MM.1S (cell line): ENCODE data around the gene ZMYND15.

Experiments used
- CTCF ChIP-seq: fragments of 300-600 bp; sonication (generic); IDR thresholded peaks from 2 replicates; pipeline ENCODE4 v1.5.1; 2016; ENCODE audit warnings: antibody characterized with exemption, low read length, mixed read lengths
- EZH2 ChIP-seq: fragments of 300-600 bp; sonication (generic); optimal IDR thresholded peaks from 2 replicates; pipeline ENCODE3; 2017; ENCODE audit warnings: low read depth, mild to moderate bottlenecking, antibody characterized with exemption, low read length, mixed read lengths
- EZH2phosphoT487 ChIP-seq: fragments of 300-600 bp; sonication (generic); IDR thresholded peaks from 2 replicates; pipeline ENCODE4 v1.6.1; 2018; ENCODE audit warnings: antibody characterized with exemption, low read length

DNA sequence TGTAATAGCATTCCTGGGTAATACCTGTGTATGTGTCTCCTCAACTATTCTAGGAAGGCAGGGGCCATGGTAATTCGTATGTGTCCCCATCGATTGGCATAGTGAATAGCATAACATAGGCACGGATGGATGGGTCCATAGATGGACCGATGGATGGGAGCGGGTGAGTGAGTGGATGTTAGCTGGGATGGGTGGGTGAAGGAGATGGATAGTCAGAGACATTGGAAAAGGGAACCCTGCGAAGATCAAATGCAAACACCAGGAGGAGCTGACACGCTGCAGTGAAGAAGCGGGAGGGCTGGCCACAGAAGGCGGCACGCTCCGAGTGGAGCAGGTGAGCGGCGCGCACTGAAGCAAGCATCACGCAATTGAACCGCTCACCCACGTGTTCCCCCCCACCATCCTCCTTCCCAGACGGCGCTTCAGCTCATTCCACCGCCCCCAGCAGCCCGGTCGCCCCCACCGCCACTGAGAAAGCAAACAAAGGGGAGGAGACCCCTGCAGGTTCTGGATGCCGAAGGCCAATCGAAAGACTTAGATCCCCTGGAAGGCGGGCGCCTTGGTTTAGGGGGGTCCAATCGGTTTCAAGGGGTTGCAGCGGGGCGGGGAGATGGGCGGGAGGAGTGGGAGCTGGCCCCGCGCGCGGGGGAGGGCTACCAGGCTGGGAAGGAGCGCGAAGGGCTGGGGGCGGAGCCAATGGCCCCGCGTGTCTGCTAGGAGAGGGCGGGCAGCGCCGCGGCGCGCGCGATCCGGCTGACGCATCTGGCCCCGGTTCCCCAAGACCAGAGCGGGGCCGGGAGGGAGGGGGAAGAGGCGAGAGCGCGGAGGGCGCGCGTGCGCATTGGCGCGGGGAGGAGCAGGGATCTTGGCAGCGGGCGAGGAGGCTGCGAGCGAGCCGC is 29.6 kb upstream of the ZMYND15 start, which contains the start of gene ARRB2:
- TF ChIP-seq CTCF (peak; percentile 64), EZH2 (no peak), EZH2phosphoT487 (no peak)
